MCF 10A (cell line): ENCODE data around the gene TRIM26. TPM values are rescaled to one million over a fixed set of nuclear protein-coding genes. Genes with fewer than 3 reads are reported as not detected.
A peak's percentile ranks its signal among the peaks of the same experiment; 100 is the strongest.

Experiments used
- BruUV-seq: library from RNA; stranded (reverse); fragments of 400-500 nt; replicated peaks from 2 replicates; lab custom pipeline; 2021; lab: Mats Ljungman, UMichigan
- CTCF ChIA-PET: fragments of 300-600 bp; sonication (Branson Sonifier 250); formaldehyde crosslinking; extraction: SDS; loops from one replicate; lab custom pipeline; 2021; ENCODE audit warnings: antibody characterized with exemption, inconsistent platforms; lab: Yijun Ruan, JAX
- POLR2A ChIA-PET: fragments of 300-600, 350-650 bp; sonication (Branson Sonifier 250); formaldehyde crosslinking; extraction: SDS; loops from one replicate; lab custom pipeline; 2020; ENCODE audit warnings: antibody characterized with exemption, inconsistent platforms; lab: Yijun Ruan, JAX
- DNase-seq: peaks from one replicate; pipeline ENCODE4 v3.0.0-alpha.2; 2018; ENCODE audit not compliant: unreplicated experiment
- H3K27ac Mint-ChIP-seq: one replicate; pipeline ENCODE4 v1.8.0; 2022; ENCODE audit warnings: mild to moderate bottlenecking, low read depth, mixed read lengths; ENCODE audit not compliant: unreplicated experiment
- H3K27me3 Mint-ChIP-seq: one replicate; pipeline ENCODE4 v1.8.0; 2022; ENCODE audit warnings: mixed read lengths; ENCODE audit not compliant: insufficient read depth, unreplicated experiment
- H3K36me3 Mint-ChIP-seq: one replicate; pipeline ENCODE4 v1.8.0; 2022; ENCODE audit warnings: mild to moderate bottlenecking, moderate library complexity, mixed read lengths; ENCODE audit not compliant: insufficient read depth, unreplicated experiment
- H3K4me1 Mint-ChIP-seq: one replicate; pipeline ENCODE4 v1.8.0; 2022; ENCODE audit warnings: mixed read lengths; ENCODE audit not compliant: insufficient read depth, unreplicated experiment
- H3K4me3 Mint-ChIP-seq: one replicate; pipeline ENCODE4 v1.8.0; 2022; ENCODE audit warnings: mild to moderate bottlenecking, moderate library complexity, mixed read lengths; ENCODE audit not compliant: unreplicated experiment
- H3K9me3 Mint-ChIP-seq: one replicate; pipeline ENCODE4 v1.8.0; 2022; ENCODE audit warnings: mixed read lengths; ENCODE audit not compliant: unreplicated experiment
- CTCF ChIP-seq: fragments of 200-600 bp; IDR thresholded peaks from one replicate; pipeline ENCODE4 v1.8.0; 2022; ENCODE audit warnings: antibody characterized with exemption, mild to moderate bottlenecking; ENCODE audit not compliant: unreplicated experiment
- intact Hi-C: fragments of 100-400 bp; cut with micrococcal nuclease; formaldehyde crosslinking; loops from 2 replicates; pipeline ENCODE4 v1.14.1; 2022
- total RNA-seq: library from RNA; stranded (reverse); gene quantifications from 2 replicates; pipeline ENCODE4 v1.2.3, GENCODE V29; 2022

Gene TRIM26
- total RNA-seq, 1 experiment from 2014 or later = 60.6 TPM

- TF ChIP-seq CTCF = no peak
- no peak overlapping the region for H3K4me3 Mint-ChIP-seq
- ChIA-PET CTCF (interaction anchor here (0.6 to 2.7 kb wide), 4 partner anchors 11 to 73 kb away, joined by 3 to 13 read pairs (median 4); no protein-coding TSS in a partner anchor), POLR2A (no interaction called here)
- no peaks in the 10 kb centered on the region for H3K9me3 Mint-ChIP-seq
- BruUV-seq = no TSS peak
- H3K27ac Mint-ChIP-seq = no peak overlapping the region
- H3K4me1 Mint-ChIP-seq = no peaks in the 10 kb centered on the region
- H3K27me3 Mint-ChIP-seq = no peaks in the 10 kb centered on the region
- no peaks in the 10 kb centered on the region for H3K36me3 Mint-ChIP-seq
- no peak for DNase-seq
- intact Hi-C loops = no loop called here
Observed at GRCh38 chr6:30163918-30164654, 49.1 kb downstream of the TRIM26 start.

- intact Hi-C loops = no loop called here
- peak; percentile 79 for DNase-seq
- no TSS peak for BruUV-seq
- Mint-ChIP-seq H3K27ac (no peak within 1 kb of the TSS), H3K36me3 (no peaks in the 10 kb centered on the region), H3K4me3 (peak within 1 kb of the TSS; percentile 23), H3K27me3 (no peaks in the 10 kb centered on the region), H3K9me3 (no peaks in the 10 kb centered on the region), H3K4me1 (no peaks in the 10 kb centered on the region)
- ChIA-PET CTCF (interaction anchor here (0.9 to 2.7 kb wide), 2 partner anchors 32 to 58 kb away, joined by 3 to 13 read pairs; no protein-coding TSS in a partner anchor), POLR2A (interaction anchor here (0.6 kb wide), 1 partner anchor 61 kb away, joined by 3 read pairs; no protein-coding TSS in a partner anchor)
- no peak for TF ChIP-seq CTCF
Observed at GRCh38 chr6:30163090-30163917, 49.9 kb downstream of the TRIM26 start, which contains the start of gene TRIM15. TSS of gene TRIM15 (plus strand) at chr6:30163546. CDS start at chr6:30163685, 139 bp downstream.

GRCh38 chr6:30162265-30163089, 50.7 kb downstream of the TRIM26 start:
- H3K4me3 Mint-ChIP-seq = peak overlapping the region; percentile 23
- ChIA-PET CTCF (interaction anchor here (0.6 kb wide), 1 partner anchor 305 kb away, joined by 3 read pairs; no protein-coding TSS in a partner anchor), POLR2A (interaction anchor here (0.6 kb wide), 1 partner anchor 61 kb away, joined by 3 read pairs; no protein-coding TSS in a partner anchor)
- intact Hi-C loops = no loop called here
- no peaks in the 10 kb centered on the region for H3K4me1 Mint-ChIP-seq
- no peaks in the 10 kb centered on the region for H3K9me3 Mint-ChIP-seq
- H3K36me3 Mint-ChIP-seq = no peaks in the 10 kb centered on the region
- TF ChIP-seq CTCF = no peak
- no TSS peak for BruUV-seq
- H3K27ac Mint-ChIP-seq = no peak overlapping the region
- DNase-seq = no peak
- no peaks in the 10 kb centered on the region for H3K27me3 Mint-ChIP-seq
